Activated CD8-positive, alpha-beta T cell treated with anti-CD3 and anti-CD28 coated beads for 36 hours (primary cell): ENCODE measurements around the gene ST6GALNAC5. TPM values are rescaled to one million over a fixed set of nuclear protein-coding genes. Genes with fewer than 3 reads are reported as not detected.
"Not testable (repeated sequence)": the region's sequence is repeated elsewhere in the genome, so short reads cannot be mapped to it uniquely, and the experiment has no call there.

Experiments used
- ATAC-seq: fragments of 200-7000 bp; cut with Tn5 transposase; one replicate; pipeline ENCODE4 v1.10.0; 2021; ENCODE audit warnings: mild to moderate bottlenecking, moderate library complexity
- CTCF ChIA-PET: fragments of 350-600 bp; sonication (Branson Sonifier 250); formaldehyde crosslinking; loops from one replicate; lab custom pipeline; 2021; ENCODE audit warnings: antibody characterized with exemption; lab: Charles Lee
- POLR2A ChIA-PET: fragments of 350-600 bp; sonication (Branson Sonifier 250); formaldehyde crosslinking; loops from one replicate; lab custom pipeline; 2021; ENCODE audit warnings: antibody characterized with exemption; lab: Charles Lee
- DNase-seq: peaks from one replicate; pipeline ENCODE4 v3.0.0-alpha.2; 2020
- H3K27ac Mint-ChIP-seq: one replicate; pipeline ENCODE4 v1.8.0; 2021; ENCODE audit warnings: mild to moderate bottlenecking, mixed read lengths
- H3K27me3 Mint-ChIP-seq: one replicate; pipeline ENCODE4 v1.8.0; 2021; ENCODE audit warnings: mixed read lengths
- H3K36me3 Mint-ChIP-seq: one replicate; pipeline ENCODE4 v1.8.0; 2021; ENCODE audit warnings: low read depth, mixed read lengths
- H3K4me1 Mint-ChIP-seq: one replicate; pipeline ENCODE4 v1.8.0; 2021; ENCODE audit warnings: low read depth, mixed read lengths
- H3K4me3 Mint-ChIP-seq: one replicate; pipeline ENCODE4 v1.8.0; 2021; ENCODE audit warnings: mild to moderate bottlenecking, moderate library complexity, mixed read lengths
- H3K9me3 Mint-ChIP-seq: one replicate; pipeline ENCODE4 v1.8.0; 2021; ENCODE audit warnings: mixed read lengths
- intact Hi-C: fragments of 100-400 bp; cut with micrococcal nuclease; formaldehyde crosslinking; loops from one replicate; pipeline ENCODE4 v1.10.0; 2022
- total RNA-seq, 2 experiments: library from RNA; stranded (reverse); gene quantifications; one replicate each; pipeline ENCODE4 v1.2.3, GENCODE V29; 2021
- TF ChIP-seq, protein P1 (sequence below): fragments of 200-600 bp; IDR thresholded peaks from one replicate; pipeline ENCODE4 v1.8.0; 2022; ENCODE audit warnings: antibody characterized with exemption, mild to moderate bottlenecking

Gene ST6GALNAC5
- total RNA-seq, 2 experiments from 2014 or later = not detected

DNA sequence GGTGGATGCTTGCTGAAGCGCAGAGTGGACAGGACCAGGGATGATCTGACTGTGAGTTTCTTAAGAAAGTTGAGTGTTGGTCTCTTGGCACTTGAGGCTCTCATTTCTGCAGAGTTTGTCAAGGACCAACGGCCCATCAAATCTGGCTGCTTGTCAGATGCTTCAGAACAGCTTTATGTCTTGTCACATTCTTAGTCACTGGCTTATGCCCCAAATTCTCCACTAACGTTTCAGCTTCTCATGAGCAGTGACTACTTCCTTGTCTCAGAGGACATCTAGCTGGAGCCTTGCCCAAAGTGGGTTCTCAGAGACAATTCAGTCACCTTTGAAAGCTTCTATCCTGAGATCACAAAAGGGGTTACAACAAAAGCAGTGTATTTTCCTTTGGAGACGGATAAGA, 92.3 kb downstream of the ST6GALNAC5 start:
- Mint-ChIP-seq H3K27ac (no peak overlapping the region), H3K27me3 (no peaks in the 10 kb centered on the region), H3K4me1 (no peaks in the 10 kb centered on the region), H3K9me3 (peaks cover 2% of the 10 kb centered on the region), H3K4me3 (no peak overlapping the region), H3K36me3 (no peaks in the 10 kb centered on the region)
- CTCF ChIA-PET = no interaction called here
- DNase-seq (no peak), ATAC-seq (no peak)
- TF ChIP-seq, protein P1, sequence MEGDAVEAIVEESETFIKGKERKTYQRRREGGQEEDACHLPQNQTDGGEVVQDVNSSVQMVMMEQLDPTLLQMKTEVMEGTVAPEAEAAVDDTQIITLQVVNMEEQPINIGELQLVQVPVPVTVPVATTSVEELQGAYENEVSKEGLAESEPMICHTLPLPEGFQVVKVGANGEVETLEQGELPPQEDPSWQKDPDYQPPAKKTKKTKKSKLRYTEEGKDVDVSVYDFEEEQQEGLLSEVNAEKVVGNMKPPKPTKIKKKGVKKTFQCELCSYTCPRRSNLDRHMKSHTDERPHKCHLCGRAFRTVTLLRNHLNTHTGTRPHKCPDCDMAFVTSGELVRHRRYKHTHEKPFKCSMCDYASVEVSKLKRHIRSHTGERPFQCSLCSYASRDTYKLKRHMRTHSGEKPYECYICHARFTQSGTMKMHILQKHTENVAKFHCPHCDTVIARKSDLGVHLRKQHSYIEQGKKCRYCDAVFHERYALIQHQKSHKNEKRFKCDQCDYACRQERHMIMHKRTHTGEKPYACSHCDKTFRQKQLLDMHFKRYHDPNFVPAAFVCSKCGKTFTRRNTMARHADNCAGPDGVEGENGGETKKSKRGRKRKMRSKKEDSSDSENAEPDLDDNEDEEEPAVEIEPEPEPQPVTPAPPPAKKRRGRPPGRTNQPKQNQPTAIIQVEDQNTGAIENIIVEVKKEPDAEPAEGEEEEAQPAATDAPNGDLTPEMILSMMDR = no peak
- POLR2A ChIA-PET = no interaction called here
- intact Hi-C loops = no loop called here

DNA sequence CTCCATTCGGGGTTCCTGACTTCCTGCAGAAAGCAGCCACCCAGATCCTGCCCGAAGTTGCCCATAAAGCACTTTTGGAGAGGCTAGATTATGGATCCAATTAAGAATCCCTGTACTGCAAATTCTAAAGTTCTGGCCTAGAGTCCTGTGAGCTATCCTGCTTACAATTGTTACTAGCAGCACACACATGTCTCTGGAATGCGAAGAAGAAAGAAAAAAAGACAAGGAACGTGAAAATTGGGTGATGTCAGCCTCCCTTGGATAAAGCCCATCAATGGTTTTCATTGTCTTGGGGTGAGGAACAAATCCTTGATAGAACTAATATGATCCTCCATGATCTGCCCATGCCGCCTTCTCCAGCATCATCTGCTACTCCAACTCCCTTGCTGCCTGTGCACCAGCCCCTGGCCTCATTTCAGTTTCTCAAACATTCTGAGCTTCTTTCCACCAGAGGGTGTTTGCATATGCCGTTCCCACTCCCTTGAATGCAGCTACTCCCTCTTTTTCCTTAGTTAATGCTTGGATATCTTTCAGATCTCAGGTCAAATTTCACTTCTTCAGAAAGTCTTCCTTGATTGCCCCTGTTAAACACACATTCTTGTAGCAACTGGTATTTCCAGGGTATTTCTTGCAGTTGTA, 94.0 kb downstream of the ST6GALNAC5 start:
- Mint-ChIP-seq H3K36me3 (peaks cover 3% of the 10 kb centered on the region), H3K9me3 (peaks cover 8% of the 10 kb centered on the region), H3K4me3 (no peak overlapping the region), H3K27me3 (no peaks in the 10 kb centered on the region), H3K4me1 (no peaks in the 10 kb centered on the region), H3K27ac (no peak overlapping the region)
- DNase-seq (no peak), ATAC-seq (no peak)
- intact Hi-C loops = no loop called here
- CTCF ChIA-PET = interaction anchor here (0.9 kb wide), 1 partner anchor 13 kb away, joined by 3 read pairs; no protein-coding TSS in a partner anchor
- POLR2A ChIA-PET = no interaction called here
- TF ChIP-seq, protein P1 = no peak

DNA sequence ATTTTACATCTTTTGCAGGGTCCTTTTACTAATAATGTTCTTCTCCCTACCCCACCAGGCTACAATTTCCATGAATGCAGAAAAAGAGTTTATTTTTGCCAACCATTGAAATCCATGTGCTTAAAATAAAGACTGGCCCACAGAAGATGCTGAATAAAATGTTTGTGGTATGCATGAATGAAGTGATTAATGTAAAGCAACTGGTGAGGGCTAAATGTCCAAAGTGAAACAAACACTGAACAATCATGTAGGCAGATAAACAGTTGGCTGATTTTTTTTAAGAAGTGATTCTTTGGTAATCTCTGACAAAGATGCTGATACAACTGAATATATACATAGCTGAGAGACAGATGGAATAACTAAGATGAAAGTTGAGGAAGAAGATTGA, 94.5 kb downstream of the ST6GALNAC5 start:
- Mint-ChIP-seq H3K27ac (no peak overlapping the region), H3K36me3 (peaks cover 3% of the 10 kb centered on the region)
- CTCF ChIA-PET = interaction anchor here (0.9 kb wide), 1 partner anchor 13 kb away, joined by 3 read pairs; no protein-coding TSS in a partner anchor

DNA sequence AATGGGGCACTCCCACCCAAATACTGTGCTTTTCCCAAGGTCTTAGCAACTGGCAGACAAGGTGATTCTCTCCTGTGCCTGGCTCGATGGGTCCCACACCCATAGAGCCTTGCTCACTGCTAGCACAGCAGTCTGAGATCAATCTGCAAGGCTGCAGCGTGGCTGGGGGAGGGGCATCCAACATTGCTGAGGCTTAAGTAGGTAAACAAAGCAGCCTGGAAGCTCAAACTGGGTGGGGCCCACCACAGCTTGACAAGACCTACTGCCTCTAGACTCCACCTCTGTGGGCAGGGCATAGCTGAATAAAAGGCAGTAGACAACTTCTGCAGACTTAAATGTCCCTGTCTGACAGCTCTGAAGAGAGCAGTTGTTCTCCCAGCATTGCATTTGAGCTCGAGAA, 114.0 kb downstream of the ST6GALNAC5 start:
- H3K36me3 Mint-ChIP-seq, POLR2A ChIA-PET, CTCF ChIA-PET, ATAC-seq, H3K4me1 Mint-ChIP-seq, DNase-seq, H3K27ac Mint-ChIP-seq, H3K4me3 Mint-ChIP-seq, intact Hi-C loops: not testable (repeated sequence)
- peaks cover 13% of the 10 kb centered on the region for H3K27me3 Mint-ChIP-seq
- peaks cover 14% of the 10 kb centered on the region for H3K9me3 Mint-ChIP-seq

More for the DNA sequence above, 94.5 kb downstream of the ST6GALNAC5 start:
- ATAC-seq (no peak), DNase-seq (no peak)
- POLR2A ChIA-PET = no interaction called here
- no peaks in the 10 kb centered on the region for H3K27me3 Mint-ChIP-seq
- TF ChIP-seq, protein P1 = no peak
- H3K4me1 Mint-ChIP-seq = no peaks in the 10 kb centered on the region
- H3K9me3 Mint-ChIP-seq = peaks cover 8% of the 10 kb centered on the region
- intact Hi-C loops = no loop called here
- no peak overlapping the region for H3K4me3 Mint-ChIP-seq

DNA sequence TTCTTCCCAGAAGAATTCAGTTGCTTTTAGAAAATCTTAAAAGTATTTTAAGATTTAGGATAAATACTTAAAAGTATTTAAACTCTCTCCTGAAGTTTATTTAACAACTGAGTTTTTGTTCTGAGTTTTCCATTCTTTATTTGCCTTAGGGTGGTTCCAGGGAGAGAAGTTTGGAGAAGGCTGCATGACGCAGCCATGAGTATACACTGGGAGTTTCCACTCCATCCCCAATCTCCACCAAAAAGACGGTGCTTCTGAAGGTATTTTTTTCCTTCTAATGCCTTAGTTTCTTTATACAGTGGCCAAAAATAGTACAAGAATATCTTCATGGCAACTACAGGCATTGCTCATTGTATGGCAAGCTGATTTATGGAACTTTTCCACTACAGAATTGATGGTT, 122.7 kb downstream of the ST6GALNAC5 start:
- no peaks in the 10 kb centered on the region for H3K36me3 Mint-ChIP-seq
- TF ChIP-seq, protein P1 = no peak
- H3K4me3 Mint-ChIP-seq = no peak overlapping the region
- ChIA-PET CTCF (no interaction called here), POLR2A (no interaction called here)
- DNase-seq = no peak
- H3K27me3 Mint-ChIP-seq = no peaks in the 10 kb centered on the region
- no peak overlapping the region for H3K27ac Mint-ChIP-seq
- peaks cover 2% of the 10 kb centered on the region for H3K9me3 Mint-ChIP-seq
- H3K4me1 Mint-ChIP-seq = no peaks in the 10 kb centered on the region
- no peak for ATAC-seq
- intact Hi-C loops = no loop called here
